Stimulated activated CD4-positive, alpha-beta T cell treated with anti-CD3 and anti-CD28 coated beads, Interleukin-12 subunit alpha, Interleukin-12 subunit beta, amount 100 ng/mL, for 24 hours (primary cell): ENCODE measurements around the gene TAF8.

Experiments used
- DNase-seq, 2 experiments: peaks; one replicate each; pipeline ENCODE4 v3.0.0-alpha.2; 2020; ENCODE audit warnings: low read depth in 2 of 2

The TAF8 gene

DNA sequence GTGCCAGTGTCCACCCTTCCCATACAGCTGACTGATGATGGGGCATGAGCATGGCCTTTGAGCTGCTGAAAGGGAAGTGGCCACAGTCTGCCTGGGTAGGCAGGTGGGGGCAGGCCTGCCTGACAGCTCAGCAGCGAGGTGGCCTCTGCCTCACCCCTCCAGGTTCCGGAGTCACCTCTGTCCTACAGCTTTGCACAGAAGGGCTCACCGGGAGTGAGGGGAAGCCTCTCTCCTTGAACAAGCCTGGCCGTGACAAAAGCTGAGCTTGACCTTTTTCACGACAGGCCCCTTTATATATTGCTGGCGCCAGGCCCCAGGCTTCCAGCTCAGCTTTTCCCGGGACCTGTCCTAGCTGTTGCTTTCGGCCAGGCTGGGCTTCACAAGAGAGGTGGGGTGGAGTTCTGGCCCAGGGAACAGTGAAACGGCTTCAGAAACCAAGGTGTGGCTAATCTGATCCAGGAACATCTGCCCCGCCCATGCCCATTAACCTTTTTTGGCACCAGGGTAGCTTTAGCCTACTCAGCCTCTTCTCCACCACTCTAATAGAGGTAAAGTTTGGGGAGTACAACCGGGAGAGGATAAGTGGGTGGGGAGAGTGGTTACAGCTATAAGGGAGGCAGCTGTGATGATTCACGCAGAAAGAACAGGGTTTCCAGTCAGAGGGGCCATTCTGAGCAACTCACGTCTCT, 49.2 kb downstream of the TAF8 start:
- DNase-seq, result peak in 1 of 2 experiments; percentile 28

DNA sequence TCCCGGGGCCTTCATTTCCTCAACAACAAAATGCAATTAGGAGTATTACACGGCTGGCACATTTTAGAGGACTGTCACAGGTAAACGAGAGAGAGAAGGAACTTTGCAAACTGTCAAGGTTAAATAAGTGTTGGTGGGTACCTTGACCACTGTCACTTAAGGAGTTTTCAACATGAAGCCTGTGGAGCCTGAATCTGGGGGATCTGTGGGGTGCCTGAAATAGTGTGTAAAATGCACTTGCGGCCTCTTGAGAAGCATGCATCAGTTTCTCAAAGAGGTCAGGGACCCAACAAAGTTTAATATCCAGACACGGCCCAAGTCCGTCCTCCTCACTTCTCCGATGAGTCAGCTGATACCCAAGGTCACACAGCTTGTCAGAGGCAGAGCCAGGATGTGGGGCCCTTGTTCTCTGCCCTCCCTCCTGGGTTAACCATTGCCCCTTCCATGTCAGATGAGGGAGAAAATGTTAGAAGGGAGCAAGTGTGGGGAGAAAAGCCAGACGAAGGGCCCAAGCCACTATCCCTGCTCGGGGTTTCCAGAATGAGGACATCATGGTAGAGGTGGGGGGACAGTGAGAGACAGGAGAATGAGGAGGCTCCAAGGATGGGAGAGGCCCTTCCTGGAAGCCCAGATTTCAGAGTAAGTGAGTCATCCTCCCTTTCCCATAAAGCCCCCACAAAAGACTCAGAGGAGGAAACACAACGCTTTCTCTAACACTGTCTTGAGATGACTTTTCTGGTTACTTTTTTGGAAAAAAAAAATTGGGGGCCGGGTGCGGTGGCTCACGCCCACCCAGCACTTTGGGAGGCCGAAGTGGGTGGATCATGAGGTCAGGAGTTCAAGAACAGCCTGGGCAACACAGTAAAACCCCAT, 49.9 kb downstream of the TAF8 start:
- DNase-seq, result peak in 1 of 2 experiments; percentile 6

DNA sequence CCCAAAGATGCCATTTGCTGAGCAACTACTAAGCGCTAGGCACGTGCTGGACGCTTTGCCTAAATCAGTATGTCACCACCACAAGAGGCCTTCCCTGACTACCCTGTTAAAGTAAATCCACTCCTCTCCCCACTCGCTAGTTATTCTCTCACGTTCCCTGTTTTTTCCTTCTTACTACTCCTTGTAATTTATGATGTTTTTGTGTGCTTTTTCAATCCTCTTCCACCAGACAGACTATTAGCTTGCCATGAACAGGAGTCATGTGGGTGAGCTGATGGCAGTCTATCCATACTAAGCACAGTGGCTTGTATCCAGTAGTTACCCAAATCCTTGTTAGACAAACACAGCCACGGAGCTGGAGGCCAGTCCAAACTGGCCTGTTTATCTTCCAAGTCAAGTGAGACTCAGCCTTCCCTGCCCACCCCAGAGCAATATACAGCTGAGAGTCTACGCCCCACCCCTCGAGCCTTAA, 50.9 kb downstream of the TAF8 start:
- no peak for DNase-seq

DNA sequence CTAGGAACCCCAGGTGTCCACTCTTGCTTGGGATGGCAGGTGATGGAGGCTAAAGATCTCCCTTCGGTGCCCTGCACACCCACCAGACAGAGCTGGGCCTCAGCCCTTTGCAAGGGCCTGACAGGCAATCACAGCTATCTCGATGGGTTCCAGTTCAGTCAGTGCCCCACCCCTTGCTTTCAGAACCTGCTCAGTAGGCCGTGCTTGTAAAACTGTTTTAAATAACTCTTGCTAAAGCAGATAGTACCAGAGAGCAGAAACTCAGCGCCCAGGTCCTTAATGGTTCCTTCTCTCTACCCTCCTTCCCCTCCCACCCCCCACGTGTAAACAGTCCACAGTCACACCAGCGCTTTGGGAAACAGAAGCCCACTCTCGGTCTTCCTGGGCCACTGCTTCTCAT, 52.9 kb downstream of the TAF8 start:
- DNase-seq, result no peak

DNA sequence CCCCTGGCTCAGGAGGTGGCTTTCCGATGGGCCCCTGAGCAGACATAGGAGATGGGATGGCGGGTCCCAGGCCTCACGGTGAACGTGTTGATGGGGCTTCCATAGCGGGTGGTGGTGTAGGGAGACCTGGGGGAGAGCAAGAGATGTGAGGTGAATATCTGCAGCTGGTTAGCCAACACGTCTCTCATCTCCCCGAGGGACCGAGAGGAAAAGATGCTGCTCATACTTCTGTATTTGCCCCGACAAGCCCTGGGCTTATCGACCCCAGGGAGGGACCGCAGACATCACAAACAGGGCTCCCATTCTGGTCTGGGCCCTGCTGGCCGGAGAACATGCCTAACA, 53.4 kb downstream of the TAF8 start:
- DNase-seq, result no peak

DNA sequence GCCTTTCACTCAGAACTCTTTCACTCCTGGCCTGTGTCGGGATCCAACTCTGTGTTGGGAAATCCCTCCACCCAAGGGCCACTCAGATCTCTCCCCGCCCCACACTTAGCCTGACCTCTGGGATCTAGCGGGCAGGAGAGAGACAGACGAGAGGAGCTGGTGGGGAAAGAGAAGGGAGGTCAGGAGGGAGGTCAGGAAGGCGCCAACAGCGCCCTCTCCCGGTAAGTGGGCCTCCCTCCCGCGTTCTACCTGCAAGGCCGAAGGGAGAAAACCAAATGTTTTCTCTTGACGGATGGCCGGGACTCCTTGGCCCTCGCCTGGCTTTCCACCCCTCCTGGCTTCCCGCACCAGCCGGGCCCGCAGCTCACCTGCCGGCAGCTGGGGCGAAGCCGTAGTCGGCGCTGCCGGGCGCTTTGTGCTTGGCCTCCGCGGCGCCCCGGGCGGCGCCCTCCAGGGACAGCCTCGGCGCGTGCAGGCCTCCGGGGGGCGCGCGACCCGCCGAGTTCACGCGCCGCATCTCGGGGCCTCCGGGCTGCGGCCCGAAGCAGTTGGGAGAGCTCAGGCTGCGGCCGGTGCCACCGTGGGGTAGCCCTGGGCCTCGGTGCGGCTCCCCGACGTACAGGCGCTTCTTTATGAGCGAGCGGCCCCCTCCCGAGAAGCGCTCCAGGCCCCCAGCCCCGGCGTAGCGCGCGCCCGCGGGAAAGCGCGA, 53.9 kb downstream of the TAF8 start:
- peak; percentile 55 to 71 for DNase-seq

DNA sequence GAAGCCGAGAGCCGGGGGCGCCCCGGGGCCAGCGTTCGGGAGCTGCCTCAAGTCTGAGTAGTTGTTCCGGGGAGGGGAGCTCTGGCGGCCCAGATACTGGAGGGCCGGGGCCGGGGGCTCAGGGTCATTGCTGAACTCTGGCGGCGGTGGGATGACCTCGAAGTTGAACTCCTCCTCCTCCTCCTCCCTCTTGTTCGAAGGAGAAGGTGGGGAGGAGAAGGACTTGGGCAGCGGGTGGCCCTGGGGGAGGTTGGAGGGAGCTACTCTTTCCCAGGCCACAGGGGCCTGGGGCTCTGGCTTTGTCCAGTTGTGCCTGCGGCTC, 54.4 kb downstream of the TAF8 start:
- no peak for DNase-seq

DNA sequence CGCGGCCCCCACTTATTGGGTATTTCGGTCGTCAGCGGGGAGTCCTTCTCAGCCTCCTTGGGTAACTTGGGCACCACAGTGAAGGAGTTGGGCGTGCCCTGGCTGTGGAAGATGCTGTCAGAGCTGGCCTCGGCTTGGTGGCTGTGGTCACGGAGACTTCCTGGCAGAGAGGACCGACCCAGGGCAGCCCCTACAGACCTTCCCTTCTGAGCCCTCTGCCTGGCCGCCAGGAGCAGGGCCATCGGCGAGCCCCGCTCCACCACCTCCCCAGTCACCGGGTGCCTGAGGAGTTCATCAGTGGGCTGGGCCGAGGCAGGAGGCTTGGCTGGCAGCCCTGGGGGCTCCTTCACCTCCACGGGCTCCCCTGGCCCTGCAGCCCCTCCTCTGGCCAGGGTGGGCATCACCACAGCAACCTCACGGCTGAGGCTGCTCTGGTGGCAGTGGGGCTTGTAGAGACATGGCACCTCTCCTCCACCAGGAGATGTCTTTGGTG, 54.9 kb downstream of the TAF8 start:
- no peak for DNase-seq

DNA sequence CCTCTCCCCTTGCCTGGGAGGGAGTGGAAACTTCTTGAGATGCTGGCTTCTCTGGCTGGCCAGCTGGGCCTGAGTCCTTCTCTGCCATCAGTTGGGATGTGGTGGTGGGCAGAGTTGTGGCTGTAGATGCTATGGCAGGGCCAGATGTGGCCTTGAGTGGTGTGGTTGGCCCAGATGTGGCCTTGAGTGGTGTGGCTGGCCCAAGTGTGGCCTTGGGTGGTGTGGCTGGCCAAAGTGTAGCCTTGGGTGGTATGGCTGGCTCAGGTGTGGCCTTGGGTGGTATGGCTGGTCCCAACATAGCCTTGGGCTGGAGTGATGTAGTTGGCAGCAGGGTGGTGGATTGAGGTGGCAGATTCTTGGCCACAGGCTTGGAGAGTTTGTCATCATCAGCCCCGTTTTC, 55.4 kb downstream of the TAF8 start:
- no peak for DNase-seq

DNA sequence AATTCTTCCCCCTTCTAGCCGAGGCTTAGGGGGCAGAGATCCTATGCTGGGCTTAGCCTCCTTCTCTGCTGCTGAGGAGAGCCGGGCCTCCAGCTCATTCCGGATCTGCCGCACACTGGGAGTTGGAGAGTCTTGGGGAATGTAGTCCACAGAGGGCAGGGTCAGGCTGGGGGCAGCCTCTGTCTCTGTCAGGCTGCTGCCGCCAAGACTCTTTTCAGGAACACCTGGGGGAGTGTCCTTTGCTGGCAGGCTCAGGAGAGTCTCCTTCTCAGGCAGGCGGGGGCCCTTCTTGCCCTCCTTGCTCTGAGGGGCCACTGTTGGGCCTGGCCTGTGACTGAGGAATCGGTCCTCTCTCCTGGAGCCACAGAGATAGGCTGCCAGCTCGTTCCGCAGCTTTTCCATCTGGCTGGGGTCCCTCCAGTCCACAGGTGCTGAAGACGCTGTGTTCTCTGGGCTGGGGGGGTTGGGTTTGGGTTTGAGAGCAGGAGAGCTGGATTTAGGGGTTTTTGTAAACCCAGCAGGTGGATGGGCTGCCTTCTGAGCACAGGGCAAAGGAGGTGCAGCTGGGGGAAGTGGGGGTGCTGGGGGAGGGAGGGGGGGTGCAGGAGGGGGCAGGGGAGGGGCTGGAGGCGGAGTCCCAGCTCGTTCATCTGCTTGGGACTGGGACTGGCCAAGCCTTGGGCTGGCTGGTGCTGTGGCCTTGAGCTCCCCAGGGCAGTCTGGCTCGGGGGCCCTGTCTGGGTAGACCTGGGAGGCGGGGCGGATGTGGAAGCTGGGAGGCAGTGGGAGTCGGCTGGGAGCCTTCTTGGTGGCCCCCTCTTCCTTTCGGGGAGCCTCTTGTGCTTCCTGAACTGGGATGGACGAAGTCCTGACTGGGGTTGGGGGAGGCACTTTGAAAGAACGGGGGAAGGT, 56.0 kb downstream of the TAF8 start:
- DNase-seq, result no peak

DNA sequence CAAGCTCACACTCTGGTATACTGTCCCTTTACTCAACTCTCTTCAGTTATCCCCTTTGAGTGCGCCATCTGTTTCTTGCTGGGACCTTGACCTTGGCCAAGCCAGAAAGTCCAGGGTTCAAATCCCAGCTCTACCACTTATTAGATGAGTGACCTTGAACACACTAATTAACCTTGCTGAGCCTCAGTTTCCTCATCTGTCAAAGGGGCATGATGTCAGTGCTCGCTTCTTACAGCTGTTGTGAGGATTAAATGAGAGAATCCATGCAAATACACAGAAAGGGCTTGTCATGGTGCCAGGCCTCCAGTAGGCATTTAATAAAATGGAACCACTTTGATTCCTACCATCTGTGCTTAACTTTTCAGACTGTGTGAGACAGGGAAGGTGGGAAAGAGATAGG, 57.7 kb downstream of the TAF8 start:
- no peak for DNase-seq

DNA sequence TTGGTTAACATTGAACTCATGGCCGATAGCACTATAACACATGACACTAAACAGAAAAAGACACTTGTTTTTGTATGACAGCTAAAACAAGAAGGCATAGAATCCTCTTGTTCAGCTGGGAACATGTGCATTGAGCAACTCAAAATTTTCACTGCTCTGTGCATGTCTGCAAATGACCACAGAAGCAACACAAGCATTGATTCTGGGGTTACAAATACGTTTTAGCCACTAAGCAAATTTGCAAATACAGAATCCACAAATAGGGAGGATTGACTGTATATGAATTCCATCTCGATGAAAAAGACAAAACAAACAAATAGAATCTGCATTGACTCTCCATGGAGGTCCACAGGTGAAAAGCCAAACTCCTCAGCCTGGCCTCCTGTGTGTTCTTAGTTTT, 60.4 kb downstream of the TAF8 start:
- no peak for DNase-seq

DNA sequence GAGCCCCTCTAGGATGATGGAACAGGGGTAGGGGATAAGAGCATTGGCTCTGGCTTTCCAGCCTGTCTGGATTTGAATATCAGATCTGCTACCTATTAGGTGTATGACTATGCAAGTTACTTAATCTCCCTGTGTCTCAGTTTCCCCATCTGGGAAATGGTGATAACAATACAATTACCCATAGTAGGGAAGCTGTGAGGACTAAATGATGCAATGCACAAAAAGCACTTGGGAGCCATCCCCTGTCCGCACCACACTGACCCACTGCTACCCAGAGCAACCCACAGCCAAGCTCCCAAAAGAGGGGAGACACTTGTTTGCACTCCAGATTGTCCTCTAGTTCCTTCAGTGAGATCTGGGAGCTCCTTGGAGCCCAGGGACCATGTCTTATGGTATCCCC, 62.0 kb downstream of the TAF8 start:
- DNase-seq, result no peak

DNA sequence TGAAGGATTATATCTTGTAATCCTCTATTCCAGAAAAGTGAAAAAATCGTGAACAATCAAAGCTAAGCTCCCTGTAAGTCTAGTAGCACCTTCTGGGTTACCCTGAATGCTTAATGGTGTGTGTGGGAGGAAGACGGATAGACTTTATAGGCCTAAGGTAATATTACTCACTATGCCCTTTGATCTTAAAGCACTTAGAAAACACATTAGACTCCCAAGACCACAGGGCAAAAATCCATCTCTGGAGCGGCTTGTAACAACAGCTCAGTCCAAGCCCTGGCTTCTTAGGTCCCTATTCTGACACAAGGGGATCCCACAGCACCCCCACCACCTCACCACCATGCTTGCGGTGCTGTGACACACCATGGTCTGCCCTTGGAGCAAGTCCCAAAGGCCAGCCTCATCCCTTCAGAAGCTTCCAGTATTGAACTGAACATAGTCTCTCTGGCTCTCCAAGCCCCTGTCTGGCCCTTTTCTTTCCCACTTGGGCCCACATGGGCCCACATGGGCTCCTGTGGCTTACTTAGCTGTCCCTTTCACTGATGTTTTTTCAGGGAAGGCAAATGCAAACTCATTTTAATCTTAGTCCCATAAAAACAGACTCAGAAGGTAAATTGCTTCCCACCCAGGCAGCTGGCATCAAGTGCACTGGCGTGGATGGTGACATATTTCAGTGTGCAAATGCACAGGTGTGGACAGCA, 63.8 kb downstream of the TAF8 start:
- DNase-seq, result no peak

DNA sequence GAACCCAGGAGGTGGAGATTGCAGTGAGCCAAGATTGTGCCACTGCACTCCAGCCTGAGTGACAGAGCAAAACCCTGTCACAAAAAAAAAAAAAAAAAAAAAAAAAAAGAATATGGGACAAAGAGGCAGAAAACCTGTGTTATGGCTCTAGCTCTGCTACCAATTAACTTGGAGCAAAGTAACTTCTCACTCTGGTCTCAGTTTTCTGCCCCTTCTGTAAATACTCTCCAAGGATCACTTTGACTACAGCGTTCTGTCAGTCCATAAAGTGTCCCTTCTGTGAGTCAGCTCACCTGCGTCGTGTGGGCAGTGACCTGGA, 67.5 kb downstream of the TAF8 start:
- DNase-seq, result no peak

DNA sequence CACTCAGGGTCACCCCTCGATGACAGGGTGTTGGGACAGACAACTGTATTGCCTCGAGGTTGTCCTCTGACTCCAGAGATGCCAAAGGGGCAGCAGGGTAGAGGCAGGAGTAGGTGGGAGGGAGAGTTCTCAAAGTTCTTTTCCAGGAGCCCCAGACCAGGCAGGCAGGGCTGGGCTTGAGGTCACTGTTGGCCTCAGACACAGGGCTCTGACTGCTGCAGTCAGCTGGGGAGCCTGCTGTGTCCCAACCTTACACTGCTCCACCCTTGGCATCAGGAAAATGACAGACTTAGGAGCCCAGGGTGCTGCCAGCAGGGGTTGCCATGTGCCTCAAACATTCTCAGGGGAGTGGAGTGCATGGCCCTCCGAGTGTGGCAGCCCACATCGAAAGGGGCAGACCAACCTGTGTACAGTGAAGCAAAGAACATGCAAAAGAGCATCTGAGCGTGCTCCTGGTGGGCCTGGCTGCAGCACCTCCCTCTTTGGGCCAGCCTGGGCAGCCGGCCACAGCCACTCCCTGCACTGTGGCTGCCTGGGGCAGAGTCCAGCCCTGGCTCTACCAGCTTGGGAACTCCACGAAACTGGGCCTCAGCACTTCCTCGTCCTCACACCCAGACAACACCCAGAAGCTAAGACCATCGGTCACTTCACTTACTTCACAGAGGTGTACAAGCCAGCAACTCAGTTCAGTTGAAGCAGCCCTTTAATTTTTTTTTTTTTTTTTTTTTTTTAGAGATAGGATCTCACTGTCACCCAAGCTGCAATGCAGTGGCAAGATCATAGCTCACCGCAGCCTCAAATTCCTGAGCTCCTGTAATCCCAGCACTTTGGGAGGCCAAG, 68.1 kb downstream of the TAF8 start:
- DNase-seq, result no peak

DNA sequence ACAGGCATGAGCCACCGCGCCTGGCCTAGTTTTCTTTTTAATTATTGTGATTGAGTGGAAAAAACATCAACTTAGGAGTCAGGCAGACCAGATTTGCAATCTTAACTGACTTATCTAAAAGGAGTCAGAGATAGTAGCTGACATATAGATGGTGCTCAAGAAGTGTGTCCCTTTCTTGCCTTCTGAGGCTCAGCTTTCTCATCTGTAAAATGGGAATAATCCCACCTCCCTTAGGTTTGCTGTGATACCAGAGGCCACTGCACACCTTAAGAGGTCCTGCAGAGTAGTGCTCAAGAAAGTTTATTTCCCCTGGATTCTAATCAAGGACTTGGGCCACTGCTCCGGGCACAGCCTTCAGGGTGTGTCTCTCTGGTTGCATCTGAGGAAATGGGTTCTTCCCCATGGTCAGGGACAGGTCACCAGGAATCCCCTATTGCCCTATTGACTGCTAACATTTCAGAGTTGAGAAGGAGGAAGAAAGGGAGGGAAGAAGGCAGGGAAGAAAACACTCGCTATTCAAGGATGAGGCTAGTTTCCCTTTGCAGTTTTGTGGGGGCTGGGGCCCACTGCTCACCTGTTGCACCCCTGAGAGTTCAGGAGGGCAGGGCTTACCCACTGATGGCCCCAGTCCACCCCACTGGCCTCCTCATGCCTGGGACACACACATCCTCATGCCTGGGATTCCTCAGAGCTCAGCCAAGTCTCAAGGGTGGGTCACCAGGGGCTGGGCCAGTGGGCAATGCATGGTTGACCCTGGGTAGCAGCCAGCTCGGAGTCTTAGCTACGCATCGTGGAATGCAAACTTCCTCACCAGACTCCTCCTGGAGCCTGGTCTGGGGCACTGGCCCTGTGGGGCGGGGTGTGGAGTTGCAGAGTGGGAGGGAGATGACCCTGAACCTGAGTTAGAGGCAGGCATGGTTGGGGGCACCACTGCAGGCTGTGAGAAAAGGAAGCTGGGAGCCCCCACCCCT, 70.9 kb downstream of the TAF8 start:
- DNase-seq, result no peak

DNA sequence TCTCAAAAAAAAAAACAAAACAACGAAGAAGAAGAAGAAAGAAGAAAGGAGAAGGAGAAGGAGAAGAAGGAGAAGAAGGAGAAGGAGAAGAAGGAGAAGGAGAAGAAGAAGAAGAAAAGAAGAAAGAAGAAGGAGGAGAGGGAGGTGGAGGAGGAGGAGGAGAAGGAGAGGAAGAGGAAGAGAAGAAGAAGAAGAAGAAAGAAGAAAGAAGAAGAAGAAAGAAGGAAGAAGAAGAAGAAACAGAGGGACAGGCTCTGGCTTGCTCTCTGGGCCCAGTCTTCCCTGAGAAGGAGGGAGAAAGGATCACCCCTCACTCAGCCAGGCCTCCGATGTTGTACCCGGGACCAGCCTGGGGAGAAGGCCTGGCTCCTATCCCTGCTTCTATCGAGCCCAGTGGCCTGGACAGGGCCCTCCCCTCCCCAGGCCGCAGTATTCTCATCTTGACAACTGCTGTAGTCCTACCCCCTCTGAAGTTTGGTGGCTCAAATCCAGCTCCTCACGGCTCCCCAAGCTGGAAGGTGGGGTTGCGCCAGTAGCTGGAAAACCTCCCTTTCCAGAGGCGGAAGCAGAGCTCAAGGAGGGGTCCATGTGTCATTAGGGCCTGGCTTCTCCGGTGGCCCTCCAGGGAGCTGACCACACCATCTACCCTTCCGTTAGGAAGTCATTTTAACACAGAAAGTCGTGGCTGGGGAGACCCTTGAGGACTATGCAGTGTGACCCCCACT, 73.2 kb downstream of the TAF8 start:
- no peak for DNase-seq
